MCF 10A (cell line): ENCODE measurements around the gene HERPUD2. TPM values are rescaled to one million over a fixed set of nuclear protein-coding genes. Genes with fewer than 3 reads are reported as not detected.
"Not testable (repeated sequence)": the region's sequence is repeated elsewhere in the genome, so short reads cannot be mapped to it uniquely, and the experiment has no call there.

Experiments
- BruUV-seq: library from RNA; stranded (reverse); fragments of 400-500 nt; replicated peaks from 2 replicates; lab custom pipeline; 2021; lab: Mats Ljungman, UMichigan
- CTCF ChIA-PET: fragments of 300-600 bp; sonication (Branson Sonifier 250); formaldehyde crosslinking; extraction: SDS; loops from one replicate; lab custom pipeline; 2021; ENCODE audit warnings: antibody characterized with exemption, inconsistent platforms; lab: Yijun Ruan, JAX
- POLR2A ChIA-PET: fragments of 300-600, 350-650 bp; sonication (Branson Sonifier 250); formaldehyde crosslinking; extraction: SDS; loops from one replicate; lab custom pipeline; 2020; ENCODE audit warnings: antibody characterized with exemption, inconsistent platforms; lab: Yijun Ruan, JAX
- DNase-seq: peaks from one replicate; pipeline ENCODE4 v3.0.0-alpha.2; 2018; ENCODE audit not compliant: unreplicated experiment
- H3K27ac Mint-ChIP-seq: one replicate; pipeline ENCODE4 v1.8.0; 2022; ENCODE audit warnings: mild to moderate bottlenecking, low read depth, mixed read lengths; ENCODE audit not compliant: unreplicated experiment
- H3K27me3 Mint-ChIP-seq: one replicate; pipeline ENCODE4 v1.8.0; 2022; ENCODE audit warnings: mixed read lengths; ENCODE audit not compliant: insufficient read depth, unreplicated experiment
- H3K36me3 Mint-ChIP-seq: one replicate; pipeline ENCODE4 v1.8.0; 2022; ENCODE audit warnings: mild to moderate bottlenecking, moderate library complexity, mixed read lengths; ENCODE audit not compliant: insufficient read depth, unreplicated experiment
- H3K4me1 Mint-ChIP-seq: one replicate; pipeline ENCODE4 v1.8.0; 2022; ENCODE audit warnings: mixed read lengths; ENCODE audit not compliant: insufficient read depth, unreplicated experiment
- H3K4me3 Mint-ChIP-seq: one replicate; pipeline ENCODE4 v1.8.0; 2022; ENCODE audit warnings: mild to moderate bottlenecking, moderate library complexity, mixed read lengths; ENCODE audit not compliant: unreplicated experiment
- H3K9me3 Mint-ChIP-seq: one replicate; pipeline ENCODE4 v1.8.0; 2022; ENCODE audit warnings: mixed read lengths; ENCODE audit not compliant: unreplicated experiment
- CTCF ChIP-seq: fragments of 200-600 bp; IDR thresholded peaks from one replicate; pipeline ENCODE4 v1.8.0; 2022; ENCODE audit warnings: antibody characterized with exemption, mild to moderate bottlenecking; ENCODE audit not compliant: unreplicated experiment
- intact Hi-C: fragments of 100-400 bp; cut with micrococcal nuclease; formaldehyde crosslinking; loops from 2 replicates; pipeline ENCODE4 v1.14.1; 2022
- total RNA-seq: library from RNA; stranded (reverse); gene quantifications from 2 replicates; pipeline ENCODE4 v1.2.3, GENCODE V29; 2022

HERPUD2 gene
- total RNA-seq, 1 experiment from 2014 or later: 29.0 TPM

GRCh38 chr7:35584990-35585389 is 109.9 kb downstream of the HERPUD2 start:
- no peaks in the 10 kb centered on the region for H3K4me1 Mint-ChIP-seq
- no TSS peak for BruUV-seq
- CTCF ChIA-PET: interaction anchor here (1.2 kb wide), 1 partner anchor 13 kb away, joined by 4 read pairs; no protein-coding TSS in a partner anchor
- H3K4me3 Mint-ChIP-seq: no peak overlapping the region
- POLR2A ChIA-PET: no interaction called here
- H3K27ac Mint-ChIP-seq: peak overlapping the region; percentile 59
- intact Hi-C loops: no loop called here
- H3K27me3 Mint-ChIP-seq: no peaks in the 10 kb centered on the region
- H3K36me3 Mint-ChIP-seq: no peaks in the 10 kb centered on the region
- no peaks in the 10 kb centered on the region for H3K9me3 Mint-ChIP-seq
- DNase-seq: no peak
- no peak for TF ChIP-seq CTCF

GRCh38 chr7:35584533-35584932 is 110.4 kb downstream of the HERPUD2 start:
- H3K4me3 Mint-ChIP-seq: not testable (repeated sequence)

More at GRCh38 chr7:35584533-35584932, 110.4 kb downstream of the HERPUD2 start:
- H3K9me3 Mint-ChIP-seq, intact Hi-C loops, BruUV-seq, H3K27me3 Mint-ChIP-seq, H3K4me1 Mint-ChIP-seq, H3K36me3 Mint-ChIP-seq, POLR2A ChIA-PET, DNase-seq: not testable (repeated sequence)
- peak overlapping the region; percentile 59 for H3K27ac Mint-ChIP-seq
- CTCF ChIA-PET: interaction anchor here (1.4 kb wide), 1 partner anchor 9 kb away, joined by 5 read pairs; no protein-coding TSS in a partner anchor

Other genes starting within 250 kb of the HERPUD2 start
- gene SEPTIN7, start 105.9 kb upstream of the HERPUD2 start, total RNA-seq: 173 and 187 TPM in 2 replicates